ENCODE measurements around the gene TMPRSS6.

DNA sequence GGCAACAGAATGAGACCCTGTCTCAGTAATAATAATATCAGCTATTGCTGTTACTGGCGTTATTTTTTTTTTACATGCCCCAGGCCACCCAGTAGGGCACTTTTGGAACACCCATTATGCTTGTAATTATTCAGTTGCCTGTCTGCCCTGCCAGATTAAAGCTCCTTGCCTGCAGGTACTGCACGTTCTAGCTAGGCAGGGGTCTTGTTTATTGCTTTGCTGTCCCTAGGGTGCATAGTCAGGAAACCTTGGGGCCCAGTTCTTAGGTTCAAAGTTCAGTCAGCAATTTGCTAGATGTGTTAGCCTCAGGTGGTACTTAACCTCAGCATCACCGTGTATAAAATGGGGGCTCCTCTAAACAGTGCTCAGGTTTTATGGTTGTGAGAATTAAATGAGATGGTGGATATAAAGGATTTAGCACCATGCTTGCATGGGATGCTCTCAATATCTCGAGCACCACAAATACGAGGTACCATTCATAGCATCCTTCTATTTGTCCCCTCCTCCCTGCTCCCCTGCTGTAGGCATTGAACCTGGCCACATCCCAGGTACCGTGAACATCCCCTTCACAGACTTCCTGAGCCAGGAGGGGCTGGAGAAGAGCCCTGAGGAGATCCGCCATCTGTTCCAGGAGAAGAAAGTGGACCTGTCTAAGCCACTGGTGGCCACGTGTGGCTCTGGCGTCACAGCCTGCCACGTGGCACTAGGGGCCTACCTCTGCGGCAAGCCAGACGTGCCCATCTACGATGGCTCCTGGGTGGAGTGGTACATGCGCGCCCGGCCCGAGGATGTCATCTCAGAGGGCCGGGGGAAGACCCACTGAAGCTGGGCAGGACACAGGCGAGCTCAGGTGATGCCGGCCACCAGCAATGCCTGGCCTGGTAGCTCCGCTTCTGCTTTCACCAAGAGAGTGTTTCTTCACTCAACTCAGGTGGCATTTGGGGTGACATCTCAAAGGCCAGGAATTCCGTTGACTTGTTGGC, 80.5 kb downstream of the TMPRSS6 start:
- TF ChIP-seq, protein P1, sequence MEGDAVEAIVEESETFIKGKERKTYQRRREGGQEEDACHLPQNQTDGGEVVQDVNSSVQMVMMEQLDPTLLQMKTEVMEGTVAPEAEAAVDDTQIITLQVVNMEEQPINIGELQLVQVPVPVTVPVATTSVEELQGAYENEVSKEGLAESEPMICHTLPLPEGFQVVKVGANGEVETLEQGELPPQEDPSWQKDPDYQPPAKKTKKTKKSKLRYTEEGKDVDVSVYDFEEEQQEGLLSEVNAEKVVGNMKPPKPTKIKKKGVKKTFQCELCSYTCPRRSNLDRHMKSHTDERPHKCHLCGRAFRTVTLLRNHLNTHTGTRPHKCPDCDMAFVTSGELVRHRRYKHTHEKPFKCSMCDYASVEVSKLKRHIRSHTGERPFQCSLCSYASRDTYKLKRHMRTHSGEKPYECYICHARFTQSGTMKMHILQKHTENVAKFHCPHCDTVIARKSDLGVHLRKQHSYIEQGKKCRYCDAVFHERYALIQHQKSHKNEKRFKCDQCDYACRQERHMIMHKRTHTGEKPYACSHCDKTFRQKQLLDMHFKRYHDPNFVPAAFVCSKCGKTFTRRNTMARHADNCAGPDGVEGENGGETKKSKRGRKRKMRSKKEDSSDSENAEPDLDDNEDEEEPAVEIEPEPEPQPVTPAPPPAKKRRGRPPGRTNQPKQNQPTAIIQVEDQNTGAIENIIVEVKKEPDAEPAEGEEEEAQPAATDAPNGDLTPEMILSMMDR (IDR thresholded peaks at IDR 0.05), result no peak
- no peak for TF ChIP-seq POLR2A (IDR thresholded peaks at IDR 0.05)

All from Peyer's patch (tissue), 4 donors.